GM12878 (cell line): ENCODE data around the gene SLC5A10. TPM values are rescaled to one million over a fixed set of nuclear protein-coding genes. Genes with fewer than 3 reads are reported as not detected.

Source experiments
- ATAC-seq: fragments of 200-7000 bp; cut with Tn5 transposase; 3 replicates; pipeline ENCODE4 v1.9.1; 2020; ENCODE audit warnings: mild to moderate bottlenecking, moderate library complexity
- BruUV-seq: library from RNA; stranded (reverse); fragments of 400-500 nt; replicated peaks from 2 replicates; lab custom pipeline; 2021; lab: Mats Ljungman, UMichigan
- CTCF ChIA-PET: fragments of 300-600 bp; sonication (Branson Sonifier 250); formaldehyde crosslinking; extraction: SDS; loops from one replicate; lab custom pipeline; 2021; ENCODE audit warnings: inconsistent platforms; lab: Yijun Ruan, JAX
- POLR2A ChIA-PET: fragments of 350-600 bp; formaldehyde crosslinking; extraction: SDS; loops from one replicate; lab custom pipeline; 2021; ENCODE audit warnings: inconsistent platforms; lab: Charles Lee
- RAD21 ChIA-PET: fragments of 300-600 bp; sonication (Branson Sonifier 250); formaldehyde crosslinking; loops from one replicate; lab custom pipeline; 2023; ENCODE audit warnings: antibody characterized with exemption; ENCODE audit not compliant: unreplicated experiment; lab: Charles Lee
- SMC1A ChIA-PET: fragments of 300-600 bp; sonication (Branson Sonifier 250); formaldehyde crosslinking; loops from one replicate; lab custom pipeline; 2023; ENCODE audit not compliant: unreplicated experiment, uncharacterized antibody; lab: Charles Lee
- DNase-seq: peaks from one replicate; pipeline ENCODE4 v3.0.0-alpha.2; 2011; ENCODE audit warnings: low read depth, low spot score
- FAIRE-seq: peaks from 3 replicates; lab custom pipeline; 2011; peaks lifted over from hg19 to GRCh38; lab: Jason Lieb, UNC
- H2AFZ ChIP-seq: 2 replicates; pipeline ENCODE4 v1.6.0; 2011; ENCODE audit warnings: low read depth, low read length, control low read depth; ENCODE audit not compliant: control insufficient read depth
- H3K27ac ChIP-seq: 2 replicates; pipeline ENCODE4 v1.5.1; 2011; ENCODE audit warnings: control low read depth; ENCODE audit not compliant: control insufficient read depth, insufficient read depth
- H3K27me3 ChIP-seq, 2 experiments: replicated peaks in 1 of 2; 2 replicates each; pipeline versions ENCODE4 v1.6.0 to v1.6.1; 2011; ENCODE audit warnings: low read length in 1 of 2; ENCODE audit not compliant: control insufficient read depth in 2 of 2, insufficient read depth in 2 of 2
- H3K36me3 ChIP-seq, 2 experiments: 2 replicates each; pipeline ENCODE4 v1.5.1; 2011; ENCODE audit warnings: low read length in 1 of 2; ENCODE audit not compliant: control insufficient read depth in 2 of 2, insufficient read depth in 2 of 2
- H3K4me1 ChIP-seq: 2 replicates; pipeline ENCODE4 v1.6.1; 2011; ENCODE audit warnings: mild to moderate bottlenecking, low read length, moderate library complexity, mixed read lengths; ENCODE audit not compliant: control insufficient read depth, insufficient read depth
- H3K4me2 ChIP-seq: 2 replicates; pipeline ENCODE4 v1.6.0; 2011; ENCODE audit warnings: control low read depth; ENCODE audit not compliant: control insufficient read depth, insufficient read depth
- H3K4me3 ChIP-seq: fragments of 200-600 bp; sonication (generic); 2 replicates; pipeline ENCODE4 v1.5.1; 2016
- H3K79me2 ChIP-seq: 2 replicates; pipeline ENCODE4 v1.6.0; 2011; ENCODE audit warnings: low read length; ENCODE audit not compliant: control insufficient read depth, insufficient read depth
- H3K9ac ChIP-seq: 2 replicates; pipeline ENCODE4 v1.8.0; 2011; ENCODE audit warnings: low read length, control low read depth, mixed read lengths; ENCODE audit not compliant: control insufficient read depth, insufficient read depth
- H3K9me3 ChIP-seq: replicated peaks from 3 replicates; pipeline ENCODE4 v1.5.1; 2011; ENCODE audit warnings: mild to moderate bottlenecking, low read length; ENCODE audit not compliant: control insufficient read depth, insufficient read depth
- H4K20me1 ChIP-seq: 2 replicates; pipeline ENCODE4 v1.6.0; 2011; ENCODE audit not compliant: control insufficient read depth, insufficient read depth
- ETV6 ChIP-seq, 2 experiments: fragments of 450-650 bp in 1 of 2; IDR thresholded peaks in 1 of 2; conservative IDR thresholded peaks in 1 of 2; 2 replicates each; pipeline ENCODE4 v1.6.1; 2014; ENCODE audit warnings: antibody characterized with exemption in 1 of 2, borderline replicate concordance in 1 of 2, low read depth in 1 of 2, mild to moderate bottlenecking in 1 of 2, moderate library complexity in 1 of 2
- IRF5 ChIP-seq: fragments of 450-650 bp; IDR thresholded peaks from 2 replicates; pipeline ENCODE4 v1.6.1; 2017; ENCODE audit warnings: borderline replicate concordance
- MLLT1 ChIP-seq: fragments of 450-650 bp; IDR thresholded peaks from 2 replicates; pipeline ENCODE4 v1.6.1; 2016; ENCODE audit warnings: mild to moderate bottlenecking
- ZBED1 ChIP-seq: IDR thresholded peaks from 2 replicates; pipeline ENCODE4 v1.6.1; 2016; ENCODE audit warnings: borderline replicate concordance
- WGBS: methylation state at CpG from one replicate; pipeline ENCODE4 v1.1.6; 2016; ENCODE audit warnings: low lambda C conversion rate; ENCODE audit not compliant: insufficient replicate concordance, insufficient coverage; ENCODE audit errors: missing lambda C conversion rate; 5-methylcytosine and 5-hydroxymethylcytosine counted together
- in situ Hi-C: fragments of 300-500 bp; cut with MboI; formaldehyde crosslinking; loops from 9 replicates; pipeline ENCODE4 v1.14.3; 2018; ENCODE audit warnings: mixed read lengths
- intact Hi-C: fragments of 100-400 bp; cut with micrococcal nuclease; formaldehyde crosslinking; loops from one replicate; pipeline ENCODE4 v1.14.2; 2022; ENCODE audit not compliant: unreplicated experiment
- polyA plus RNA-seq, 11 experiments: library from polyadenylated mRNA; depleted of rRNA in 4 of 11; unstranded in 6 of 11; stranded (reverse) in 5 of 11; fragments of >200 nt; fragmentation: Nextera tagmentation in 4 of 11; fragmentation: Illumina TruSeq in 1 of 11; extraction: Ambion mirVana in 4 of 11; extraction: Trizol in 1 of 11; gene quantifications; 1 replicate in 1 of 11; 2 replicates in 10 of 11; pipeline versions ENCODE4 v1.2.1 to v1.2.3, GENCODE V29; 2011 to 2016; ENCODE audit warnings: inconsistent platforms in 2 of 11, missing spikeins in 2 of 11, low read depth in 1 of 11
- total RNA-seq, 4 experiments: library from RNA; depleted of rRNA in 3 of 4; stranded (reverse); fragments of >200 nt in 3 of 4; fragmentation: Illumina TruSeq in 1 of 4; extraction: Trizol in 1 of 4; gene quantifications; 2 replicates each; pipeline versions ENCODE4 v1.2.1 to v1.2.3, GENCODE V29; 2013 to 2021

The SLC5A10 gene
- total and polyA plus RNA-seq, 10 of the 15 experiments (the other 5 are each of a cell fraction or from before 2014, with no cell fraction given), result under 0.01 to 0.18 (median 0.07) TPM; not detected in 4

GRCh38 chr17:18977646-18978045 is 25.7 kb downstream of the SLC5A10 start:
- RAD21 ChIA-PET, result no interaction called here
- SMC1A ChIA-PET, result no interaction called here
- Histone ChIP-seq H3K4me2 (no peak overlapping the region), H3K79me2 (no peaks in the 10 kb centered on the region), H3K4me1 (no peaks in the 10 kb centered on the region), H3K9me3 (no peaks in the 10 kb centered on the region), H3K9ac (no peak overlapping the region), H4K20me1 (no peaks in the 10 kb centered on the region), H2AFZ (no peak overlapping the region), H3K36me3 (peaks cover 0 to 16% of the 10 kb centered on the region in 2 experiments; a peak in 2 of 4 replicates), H3K27ac (no peak overlapping the region), H3K27me3 (no peaks in the 10 kb centered on the region), H3K4me3 (no peak overlapping the region)
- CTCF ChIA-PET, result interaction anchor here (0.8 kb wide), 1 partner anchor 17 kb away, joined by 3 read pairs; no protein-coding TSS in a partner anchor
- intact Hi-C loops, result no loop called here
- BruUV-seq, result no TSS peak
- POLR2A ChIA-PET, result no interaction called here
- TF ChIP-seq IRF5, result no peak
- no peak for TF ChIP-seq ETV6 (conservative IDR thresholded peaks at IDR 0.05 in 1 of 2, IDR thresholded peaks at IDR 0.05 in 1 of 2; ENCODE audit: borderline replicate concordance in 1 of 2, low read depth in 1 of 2)
- no peak for TF ChIP-seq ZBED1
- no peak for TF ChIP-seq MLLT1
- in situ Hi-C loops, result no loop called here
- DNase-seq, result no peak
- no peak for FAIRE-seq
- WGBS, result 86% methylated on average over 19 of the region's 19 CpGs
- ATAC-seq, result no peak
